ENCODE data around the gene PIAS3.
"Not testable (repeated sequence)": the region's sequence is repeated elsewhere in the genome, so short reads cannot be mapped to it uniquely, and the experiment has no call there.

Gene PIAS3

DNA sequence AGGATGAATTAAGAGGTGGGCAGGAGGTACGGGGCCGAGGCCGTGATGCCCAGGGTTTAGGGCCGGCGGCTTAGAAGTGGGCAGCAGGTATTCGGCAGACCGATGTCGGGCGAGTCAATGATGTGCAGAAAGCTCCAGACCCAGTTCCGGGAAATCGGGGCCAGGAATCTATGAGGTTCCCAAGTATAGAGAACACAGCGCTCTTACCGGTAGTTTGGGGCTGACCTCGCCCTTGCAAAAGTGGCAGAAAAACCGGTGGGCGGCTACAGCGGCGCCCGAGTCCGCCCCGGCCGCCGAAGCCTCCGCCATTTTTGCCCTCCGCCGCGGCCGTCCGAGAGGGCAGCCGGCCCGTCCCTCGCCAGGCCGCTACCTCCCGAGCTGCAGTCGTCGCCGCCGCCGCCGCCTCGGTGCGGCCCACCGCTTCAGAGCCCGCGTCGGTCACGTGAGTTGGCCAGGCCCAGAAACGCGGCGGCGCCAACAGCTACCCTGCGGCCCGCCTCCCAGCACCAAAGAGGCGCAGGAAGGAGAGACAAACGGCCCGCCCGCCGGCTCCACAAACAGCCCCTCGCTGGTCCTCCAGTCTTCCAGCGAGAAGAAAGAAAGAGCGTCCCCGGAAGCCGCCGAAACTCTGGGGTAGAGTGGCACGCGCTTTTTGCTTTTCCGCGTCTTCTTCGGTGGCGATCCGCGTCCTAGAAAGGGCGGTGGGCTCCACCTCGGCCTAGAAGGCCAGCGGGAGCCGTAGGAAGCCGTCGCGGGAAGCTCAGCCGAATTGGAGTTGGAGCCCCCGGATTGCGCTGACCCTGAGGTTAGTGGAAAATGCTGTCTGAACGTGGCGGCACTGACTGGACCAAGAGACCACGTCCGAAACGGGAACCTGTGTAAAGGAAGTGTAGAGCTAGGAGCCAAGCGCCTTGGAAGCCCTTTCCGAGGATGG, 35.0 kb downstream of the PIAS3 start, which contains the start of the genes POLR3C and RNF115:
POLR3C (plus strand) TSS at position 636 of the 934 bp plus-strand sequence. CDS start 1,577 bp downstream, outside the sequence.
RNF115 (minus strand) TSS at position 531 of the 934 bp plus-strand sequence; CDS start at position 309, 222 bp downstream.
- DNase-seq (ENCODE audit: low read depth) = peak; percentile 80

- DNase-seq (ENCODE audit: low read depth) = not testable (repeated sequence)
Measured at GRCh38 chr1:145822779-145823331, 36.0 kb downstream of the PIAS3 start.

DNA sequence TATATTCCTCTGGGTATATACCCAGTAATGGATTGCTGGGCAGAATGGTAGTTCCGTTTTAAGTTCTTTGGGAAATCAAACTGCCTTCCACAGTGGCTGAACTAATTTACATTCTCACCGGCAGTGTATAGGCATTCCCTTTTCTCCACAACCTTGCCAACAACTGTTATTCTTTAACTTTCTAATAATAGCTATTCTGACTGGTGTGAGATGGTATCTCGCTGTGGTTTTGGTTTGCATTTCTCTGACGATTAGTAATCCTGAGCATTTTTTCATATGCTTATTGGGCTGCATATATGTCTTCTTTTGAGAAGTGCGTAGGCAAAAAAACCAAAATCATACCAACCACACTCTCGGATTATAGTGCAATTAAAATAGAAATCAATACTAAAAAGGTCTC, 40.8 kb downstream of the PIAS3 start:
- DNase-seq (ENCODE audit: low read depth) = not testable (repeated sequence)

DNA sequence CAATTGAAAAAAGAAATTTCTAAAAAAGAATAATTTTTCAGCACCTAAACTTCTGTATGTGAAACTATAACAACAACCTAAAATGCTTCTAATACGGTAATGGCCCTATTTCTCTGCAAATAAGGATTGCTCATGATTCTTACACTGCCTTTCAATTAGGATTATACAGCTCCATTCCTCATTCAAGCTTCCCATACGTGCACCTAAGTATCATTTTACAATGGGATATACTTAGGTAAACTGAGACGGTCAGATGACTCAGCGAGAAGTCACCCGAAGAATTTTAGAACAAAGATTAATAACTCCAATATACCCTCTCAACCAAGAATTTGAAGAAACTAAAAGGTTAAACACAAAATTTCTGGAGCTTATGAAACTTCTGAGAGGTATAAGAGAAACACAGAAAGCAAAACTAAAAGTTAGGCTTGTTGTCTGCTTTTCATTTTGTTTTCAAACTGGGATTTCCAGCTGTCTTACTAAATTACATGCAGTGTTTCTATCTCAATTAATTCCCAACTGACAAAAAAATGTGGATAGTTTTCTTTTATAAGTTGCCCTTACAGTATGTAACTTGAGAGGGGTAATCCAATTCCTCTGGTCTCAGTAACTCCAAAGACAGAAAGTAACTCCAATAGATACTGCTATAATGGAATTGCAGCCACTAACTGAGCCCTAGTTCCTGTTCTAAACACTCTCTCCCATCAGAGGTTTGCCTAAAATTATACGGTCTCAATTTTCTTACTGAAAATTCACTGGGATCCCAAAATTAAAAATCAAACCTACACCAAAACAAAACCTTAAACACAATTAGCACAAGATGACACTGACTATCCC, 45.7 kb downstream of the PIAS3 start:
- not testable (repeated sequence) for DNase-seq (ENCODE audit: low read depth)

DNA sequence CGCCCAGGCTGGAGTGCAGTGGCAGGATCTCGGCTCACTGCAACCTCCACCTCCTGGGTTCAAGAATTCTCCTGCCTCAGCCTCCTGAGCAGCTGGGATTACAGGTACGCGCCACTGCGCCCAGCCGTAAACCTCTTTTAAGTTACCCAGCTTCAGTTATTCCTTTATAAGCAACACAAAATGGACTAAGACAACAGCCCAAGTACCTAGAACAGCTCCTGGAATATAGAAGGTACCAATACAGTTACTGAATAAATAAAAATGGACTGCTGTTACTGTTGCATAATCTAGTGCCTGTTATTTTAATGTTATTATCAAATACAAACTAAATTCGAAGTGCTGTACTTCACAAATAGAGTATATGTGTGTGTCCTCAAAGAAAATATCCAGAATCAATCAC, 52.0 kb downstream of the PIAS3 start:
- DNase-seq (ENCODE audit: low read depth) = no peak

- no peak for DNase-seq (ENCODE audit: low read depth)
Measured at GRCh38 chr1:145806408-145806807, 52.5 kb downstream of the PIAS3 start.

- DNase-seq (ENCODE audit: low read depth) = no peak
Measured at GRCh38 chr1:145805057-145805456, 53.8 kb downstream of the PIAS3 start.

- no peak for DNase-seq (ENCODE audit: low read depth)
Measured at GRCh38 chr1:145804235-145805045, 54.4 kb downstream of the PIAS3 start.

DNA sequence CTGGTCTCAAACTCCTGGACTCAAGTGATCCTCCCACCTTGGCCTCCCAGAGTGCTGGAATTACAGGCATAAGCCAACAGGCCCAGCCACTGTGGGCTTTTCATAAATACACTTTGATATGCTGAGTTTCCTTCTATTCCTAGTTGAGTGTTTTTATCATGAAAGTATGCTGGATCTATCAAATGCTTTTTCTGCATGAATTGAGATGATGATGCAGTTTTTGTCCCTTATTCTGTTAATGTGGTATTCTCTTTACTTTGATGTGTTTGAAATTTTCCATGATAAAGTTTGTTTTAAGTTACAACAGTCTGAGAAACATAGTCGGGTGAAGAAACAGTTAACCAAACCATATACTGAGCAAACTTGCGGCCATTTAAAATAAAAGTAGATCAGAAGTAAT, 59.1 kb downstream of the PIAS3 start:
- DNase-seq (ENCODE audit: low read depth) = no peak
